Endodermal cell (in vitro differentiated cells): Measurements from ENCODE around the gene MYH13. TPM values are rescaled to one million over a fixed set of nuclear protein-coding genes. Genes with fewer than 3 reads are reported as not detected.

Source experiments
- DNase-seq: peaks from one replicate; pipeline ENCODE4 v3.0.0-alpha.2; 2017
- H3K27ac ChIP-seq: 2 replicates; pipeline ENCODE4 v1.5.1; 2013; ENCODE audit warnings: mild to moderate bottlenecking, low read depth, low read length, moderate library complexity
- H3K27me3 ChIP-seq: 2 replicates; pipeline ENCODE4 v1.6.1; 2013; ENCODE audit warnings: mild to moderate bottlenecking, low read length, moderate library complexity; ENCODE audit not compliant: insufficient read depth, control insufficient read depth, poor library complexity, severe bottlenecking
- H3K36me3 ChIP-seq: 2 replicates; pipeline ENCODE4 v1.7.0; 2013; ENCODE audit warnings: mild to moderate bottlenecking, low read length, moderate library complexity; ENCODE audit not compliant: control insufficient read depth, insufficient read depth
- H3K4me1 ChIP-seq: one replicate; pipeline ENCODE4 v1.7.0; 2013; ENCODE audit warnings: low read length; ENCODE audit not compliant: control insufficient read depth, insufficient read depth
- H3K4me3 ChIP-seq: 2 replicates; pipeline ENCODE4 v1.5.1; 2013; ENCODE audit warnings: mild to moderate bottlenecking, low read length, moderate library complexity
- H3K9ac ChIP-seq: 2 replicates; pipeline ENCODE4 v1.6.1; 2013; ENCODE audit warnings: mild to moderate bottlenecking, low read length, moderate library complexity; ENCODE audit not compliant: poor library complexity, severe bottlenecking; ENCODE audit errors: extremely low read depth
- H3K9me3 ChIP-seq: 2 replicates; pipeline ENCODE4 v1.6.1; 2013; ENCODE audit warnings: mild to moderate bottlenecking, low read length, moderate library complexity; ENCODE audit not compliant: control insufficient read depth
- H3K27ac Mint-ChIP-seq: 2 replicates; pipeline ENCODE4 v1.8.0; 2020; ENCODE audit warnings: mixed read lengths
- H3K27me3 Mint-ChIP-seq: 2 replicates; pipeline ENCODE4 v1.8.0; 2021; ENCODE audit warnings: mild to moderate bottlenecking, mixed read lengths; ENCODE audit not compliant: insufficient read depth
- H3K36me3 Mint-ChIP-seq: 2 replicates; pipeline ENCODE4 v1.8.0; 2020; ENCODE audit warnings: low read depth, mixed read lengths
- H3K4me1 Mint-ChIP-seq: 2 replicates; pipeline ENCODE4 v1.8.0; 2020; ENCODE audit warnings: mixed read lengths
- H3K4me3 Mint-ChIP-seq: 2 replicates; pipeline ENCODE4 v1.8.0; 2020; ENCODE audit warnings: mild to moderate bottlenecking, moderate library complexity, mixed read lengths
- H3K9me3 Mint-ChIP-seq: 2 replicates; pipeline ENCODE4 v1.8.0; 2020; ENCODE audit warnings: mild to moderate bottlenecking, mixed read lengths
- CTCF ChIP-seq: fragments of 200-600 bp; sonication (generic); conservative IDR thresholded peaks from 2 replicates; pipeline ENCODE4 v1.5.0; 2021; ENCODE audit warnings: antibody characterized with exemption, mild to moderate bottlenecking
- WGBS, 2 experiments: methylation state at CpG; one replicate each; pipeline versions ENCODE4 v1.1.5 to v1.1.7; 2013; ENCODE audit warnings: missing lambda C conversion rate in 2 of 2, mixed read lengths in 1 of 2; ENCODE audit not compliant: insufficient coverage in 1 of 2, insufficient read length in 1 of 2; 5-methylcytosine and 5-hydroxymethylcytosine counted together
- total RNA-seq, 2 donors: library from RNA; stranded (reverse); fragmentation: NEBNext Ultra II Directional in 1 of 2; extraction: Animal tissue kit (Norgen Biotek cat#: 25700) in 1 of 2; gene quantifications; 2 replicates in 1 of 2; 3 replicates in 1 of 2; pipeline ENCODE4 v1.2.1, GENCODE V29; 2021

MYH13 gene
- total RNA-seq, 2 donors from 2014 or later, result not detected

GRCh38 chr17:10337976-10338375 lies 34.8 kb downstream of the MYH13 start:
- H3K4me3 ChIP-seq, result no peak overlapping the region
- no peaks in the 10 kb centered on the region for H3K4me1 Mint-ChIP-seq
- no peaks in the 10 kb centered on the region for H3K27me3 ChIP-seq
- H3K9ac ChIP-seq, result no peak overlapping the region
- no peak for TF ChIP-seq CTCF
- H3K36me3 Mint-ChIP-seq, result no peaks in the 10 kb centered on the region
- H3K4me1 ChIP-seq, result no peaks in the 10 kb centered on the region
- H3K27me3 Mint-ChIP-seq, result no peaks in the 10 kb centered on the region
- WGBS, 2 experiments, result 84 to 95% methylated on average over 5 to 9 of the region's 9 CpGs
- H3K9me3 ChIP-seq, result no peaks in the 10 kb centered on the region
- no peak overlapping the region for H3K27ac ChIP-seq
- H3K4me3 Mint-ChIP-seq, result no peak overlapping the region
- DNase-seq, result no peak
- H3K36me3 ChIP-seq, result no peaks in the 10 kb centered on the region
- H3K27ac Mint-ChIP-seq, result no peak overlapping the region
- no peaks in the 10 kb centered on the region for H3K9me3 Mint-ChIP-seq

GRCh38 chr17:10337136-10337535 lies 35.7 kb downstream of the MYH13 start:
- no peak for TF ChIP-seq CTCF
- no peak for DNase-seq
- no peak overlapping the region for H3K9ac ChIP-seq
- no peak overlapping the region for H3K27ac Mint-ChIP-seq
- H3K4me3 Mint-ChIP-seq, result no peak overlapping the region
- H3K27me3 Mint-ChIP-seq, result no peaks in the 10 kb centered on the region
- no peaks in the 10 kb centered on the region for H3K4me1 ChIP-seq
- no peaks in the 10 kb centered on the region for H3K4me1 Mint-ChIP-seq
- no peaks in the 10 kb centered on the region for H3K36me3 Mint-ChIP-seq
- H3K9me3 ChIP-seq, result no peaks in the 10 kb centered on the region
- H3K36me3 ChIP-seq, result no peaks in the 10 kb centered on the region
- no peak overlapping the region for H3K27ac ChIP-seq
- WGBS, 2 experiments, result 73% methylated on average over 10 of the region's 10 CpGs; no CpG with 5 or more reads in 1 of the 2 experiments
- no peak overlapping the region for H3K4me3 ChIP-seq
- H3K9me3 Mint-ChIP-seq, result no peaks in the 10 kb centered on the region
- H3K27me3 ChIP-seq, result no peaks in the 10 kb centered on the region

- TF ChIP-seq CTCF, result no peak
- peak; percentile 70 for DNase-seq
- Histone ChIP-seq H3K36me3 (no peaks in the 10 kb centered on the region), H3K9ac (no peak overlapping the region), H3K27me3 (no peaks in the 10 kb centered on the region), H3K4me1 (no peaks in the 10 kb centered on the region), H3K4me3 (no peak overlapping the region), H3K27ac (no peak overlapping the region), H3K9me3 (no peaks in the 10 kb centered on the region)
- H3K4me3 Mint-ChIP-seq, result no peak overlapping the region
- no peaks in the 10 kb centered on the region for H3K4me1 Mint-ChIP-seq
- H3K9me3 Mint-ChIP-seq, result no peaks in the 10 kb centered on the region
- H3K36me3 Mint-ChIP-seq, result no peaks in the 10 kb centered on the region
- H3K27me3 Mint-ChIP-seq, result no peaks in the 10 kb centered on the region
- 80 to 86% methylated on average over 2 to 7 of the region's 7 CpGs for WGBS, 2 experiments
- H3K27ac Mint-ChIP-seq, result no peak overlapping the region
Observed at GRCh38 chr17:10336393-10336792, 36.4 kb downstream of the MYH13 start.
